ENCODE data around the gene ZDHHC17. TPM values are rescaled to one million over a fixed set of nuclear protein-coding genes. Genes with fewer than 3 reads are reported as not detected.
"Not testable (repeated sequence)": the region's sequence is repeated elsewhere in the genome, so short reads cannot be mapped to it uniquely, and the experiment has no call there.

The ZDHHC17 gene
- total RNA-seq, 2 donors from 2014 or later, result 14.5 to 17.2 TPM

GRCh38 chr12:76719171-76720041 is 44.5 kb upstream of the ZDHHC17 start:
- no peak overlapping the region for H3K4me3 ChIP-seq
- H3K36me3 ChIP-seq, result no peaks in the 10 kb centered on the region
- no peaks in the 10 kb centered on the region for H3K27me3 ChIP-seq
- no peaks in the 10 kb centered on the region for H3K4me1 ChIP-seq
- TF ChIP-seq, protein P1, sequence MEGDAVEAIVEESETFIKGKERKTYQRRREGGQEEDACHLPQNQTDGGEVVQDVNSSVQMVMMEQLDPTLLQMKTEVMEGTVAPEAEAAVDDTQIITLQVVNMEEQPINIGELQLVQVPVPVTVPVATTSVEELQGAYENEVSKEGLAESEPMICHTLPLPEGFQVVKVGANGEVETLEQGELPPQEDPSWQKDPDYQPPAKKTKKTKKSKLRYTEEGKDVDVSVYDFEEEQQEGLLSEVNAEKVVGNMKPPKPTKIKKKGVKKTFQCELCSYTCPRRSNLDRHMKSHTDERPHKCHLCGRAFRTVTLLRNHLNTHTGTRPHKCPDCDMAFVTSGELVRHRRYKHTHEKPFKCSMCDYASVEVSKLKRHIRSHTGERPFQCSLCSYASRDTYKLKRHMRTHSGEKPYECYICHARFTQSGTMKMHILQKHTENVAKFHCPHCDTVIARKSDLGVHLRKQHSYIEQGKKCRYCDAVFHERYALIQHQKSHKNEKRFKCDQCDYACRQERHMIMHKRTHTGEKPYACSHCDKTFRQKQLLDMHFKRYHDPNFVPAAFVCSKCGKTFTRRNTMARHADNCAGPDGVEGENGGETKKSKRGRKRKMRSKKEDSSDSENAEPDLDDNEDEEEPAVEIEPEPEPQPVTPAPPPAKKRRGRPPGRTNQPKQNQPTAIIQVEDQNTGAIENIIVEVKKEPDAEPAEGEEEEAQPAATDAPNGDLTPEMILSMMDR (IDR thresholded peaks at IDR 0.05), result no peak
- no peaks in the 10 kb centered on the region for H3K9me3 ChIP-seq
- no peak overlapping the region for H3K27ac ChIP-seq
- no peak for DNase-seq (ENCODE audit: low spot score)

DNA sequence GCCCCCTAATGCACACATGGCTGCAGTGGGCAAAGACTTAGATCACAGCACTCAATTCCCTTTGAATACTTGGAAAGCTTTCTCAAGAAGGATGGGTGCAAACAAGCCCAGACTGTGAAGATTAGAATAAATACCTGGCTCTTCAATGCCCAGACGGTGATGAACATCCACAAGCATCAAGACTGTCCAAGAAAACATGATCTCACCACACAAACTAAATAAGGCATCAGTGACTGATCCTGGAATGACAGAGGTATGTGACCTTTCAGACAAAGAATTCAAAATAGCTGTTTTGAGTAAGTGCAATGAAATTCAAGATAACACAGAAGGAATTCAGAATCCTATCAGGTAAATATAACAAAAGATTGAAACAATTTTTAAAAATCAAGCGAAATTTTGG is 43.8 kb upstream of the ZDHHC17 start:
- no peak overlapping the region for H3K4me3 ChIP-seq
- no peak overlapping the region for H3K27ac ChIP-seq
- no peaks in the 10 kb centered on the region for H3K36me3 ChIP-seq
- no peak for DNase-seq (ENCODE audit: low spot score)
- TF ChIP-seq, protein P1 (IDR thresholded peaks at IDR 0.05), result no peak
- no peaks in the 10 kb centered on the region for H3K9me3 ChIP-seq
- H3K27me3 ChIP-seq, result no peaks in the 10 kb centered on the region
- H3K4me1 ChIP-seq, result no peaks in the 10 kb centered on the region

DNA sequence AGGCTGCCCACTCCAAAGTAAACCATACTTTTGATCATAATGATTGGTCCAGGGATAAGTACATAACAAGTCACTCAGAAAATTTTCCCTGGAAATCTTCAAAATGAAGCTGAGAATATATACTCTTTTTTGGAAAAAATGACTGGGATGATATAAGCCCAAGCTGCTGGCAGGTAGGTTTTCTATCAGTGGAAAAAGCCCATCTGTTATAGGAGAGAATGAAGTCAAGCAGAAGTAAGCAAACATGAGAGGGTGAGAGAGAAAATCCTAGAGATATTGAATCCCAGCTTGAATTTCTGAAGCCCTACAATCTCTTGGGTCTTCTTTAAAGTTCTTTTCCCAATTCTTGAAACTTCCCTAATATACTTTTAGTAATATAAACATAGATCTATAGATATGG is 37.3 kb upstream of the ZDHHC17 start:
- Histone ChIP-seq H3K4me3 (no peak overlapping the region), H3K4me1 (no peaks in the 10 kb centered on the region), H3K27me3 (no peaks in the 10 kb centered on the region), H3K9me3 (no peaks in the 10 kb centered on the region), H3K27ac (no peak overlapping the region), H3K36me3 (no peaks in the 10 kb centered on the region)
- TF ChIP-seq, protein P1 (IDR thresholded peaks at IDR 0.05), result no peak
- no peak for DNase-seq (ENCODE audit: low spot score)

DNA sequence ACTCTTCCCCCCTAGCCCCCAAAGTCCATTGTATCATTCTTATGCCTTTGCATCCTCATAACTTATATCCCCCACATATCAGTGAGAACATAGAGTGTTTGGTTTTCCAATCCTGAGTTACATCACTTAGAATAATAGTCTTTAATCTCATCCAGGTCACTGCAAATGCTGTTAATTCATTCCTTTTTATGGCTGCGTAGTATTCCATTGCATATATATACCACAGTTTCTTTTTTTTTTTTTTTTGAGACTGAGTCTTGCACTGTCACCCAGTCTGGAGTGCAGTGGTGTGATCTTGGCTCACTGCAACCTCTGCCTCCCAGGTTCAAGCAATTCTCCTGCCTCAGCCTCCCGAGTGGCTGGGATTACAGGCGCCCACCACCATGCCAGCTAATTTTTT is 31.7 kb upstream of the ZDHHC17 start:
- H3K27ac ChIP-seq; H3K4me3 ChIP-seq; H3K27me3 ChIP-seq; H3K36me3 ChIP-seq; H3K4me1 ChIP-seq; H3K9me3 ChIP-seq; DNase-seq (ENCODE audit: low spot score): not testable (repeated sequence)

GRCh38 chr12:76737689-76738088 is 26.2 kb upstream of the ZDHHC17 start:
- not testable (repeated sequence) for H3K27me3 ChIP-seq; H3K36me3 ChIP-seq; H3K4me3 ChIP-seq; H3K9me3 ChIP-seq; H3K27ac ChIP-seq; H3K4me1 ChIP-seq; DNase-seq (ENCODE audit: low spot score)

- no peak for DNase-seq (ENCODE audit: low spot score)
- TF ChIP-seq, protein P1 (IDR thresholded peaks at IDR 0.05), result no peak
- no peaks in the 10 kb centered on the region for H3K4me1 ChIP-seq
- H3K27me3 ChIP-seq, result no peaks in the 10 kb centered on the region
- H3K36me3 ChIP-seq, result no peaks in the 10 kb centered on the region
- no peaks in the 10 kb centered on the region for H3K9me3 ChIP-seq
- no peak overlapping the region for H3K27ac ChIP-seq
- H3K4me3 ChIP-seq, result no peak overlapping the region
Measured at GRCh38 chr12:76738824-76739579, 24.9 kb upstream of the ZDHHC17 start.
